Natural killer cell treated with Interleukin-12 subunit alpha and Interleukin-12 subunit beta and Interleukin-15 and Interleukin-18, amount 100 ng/mL, for 72 hours (primary cell): Measurements from ENCODE around the gene UBTD2. TPM values are rescaled to one million over a fixed set of nuclear protein-coding genes. Genes with fewer than 3 reads are reported as not detected.

Experiments
- ATAC-seq, 2 donors: fragments of 150-1000 bp; cut with Tn5 transposase in 1 of 2; sonication (Bioruptor Pico), chemical (Tn5 transposase) in 1 of 2; 2 replicates each; pipeline ENCODE4 v1.10.0; 2021
- DNase-seq: peaks from one replicate; pipeline ENCODE4 v3.0.0; 2022; ENCODE audit warnings: low spot score
- H3K27ac Mint-ChIP-seq, 2 donors: 1 replicate in 1 of 2; 2 replicates in 1 of 2; pipeline ENCODE4 v1.8.0; 2022; ENCODE audit warnings: mixed read lengths in 2 of 2, mild to moderate bottlenecking in 1 of 2, moderate library complexity in 1 of 2
- H3K27me3 Mint-ChIP-seq, 2 donors: 1 replicate in 1 of 2; 2 replicates in 1 of 2; pipeline ENCODE4 v1.8.0; 2022; ENCODE audit warnings: mixed read lengths in 2 of 2
- H3K36me3 Mint-ChIP-seq: one replicate; pipeline ENCODE4 v1.8.0; 2022; ENCODE audit warnings: mixed read lengths
- H3K4me1 Mint-ChIP-seq, 2 donors: 1 replicate in 1 of 2; 2 replicates in 1 of 2; pipeline ENCODE4 v1.8.0; 2022; ENCODE audit warnings: low read depth in 2 of 2, mixed read lengths in 2 of 2, mild to moderate bottlenecking in 1 of 2
- H3K4me3 Mint-ChIP-seq: one replicate; pipeline ENCODE4 v1.8.0; 2022; ENCODE audit warnings: mixed read lengths
- H3K9me3 Mint-ChIP-seq: 2 replicates; pipeline ENCODE4 v1.8.0; 2022; ENCODE audit warnings: mixed read lengths
- total RNA-seq, 2 donors: library from RNA; stranded (reverse); gene quantifications; one replicate each; pipeline ENCODE4 v1.2.3, GENCODE V29; 2022

UBTD2 gene
- total RNA-seq, 2 donors from 2014 or later: 4.7 to 4.9 TPM

DNA sequence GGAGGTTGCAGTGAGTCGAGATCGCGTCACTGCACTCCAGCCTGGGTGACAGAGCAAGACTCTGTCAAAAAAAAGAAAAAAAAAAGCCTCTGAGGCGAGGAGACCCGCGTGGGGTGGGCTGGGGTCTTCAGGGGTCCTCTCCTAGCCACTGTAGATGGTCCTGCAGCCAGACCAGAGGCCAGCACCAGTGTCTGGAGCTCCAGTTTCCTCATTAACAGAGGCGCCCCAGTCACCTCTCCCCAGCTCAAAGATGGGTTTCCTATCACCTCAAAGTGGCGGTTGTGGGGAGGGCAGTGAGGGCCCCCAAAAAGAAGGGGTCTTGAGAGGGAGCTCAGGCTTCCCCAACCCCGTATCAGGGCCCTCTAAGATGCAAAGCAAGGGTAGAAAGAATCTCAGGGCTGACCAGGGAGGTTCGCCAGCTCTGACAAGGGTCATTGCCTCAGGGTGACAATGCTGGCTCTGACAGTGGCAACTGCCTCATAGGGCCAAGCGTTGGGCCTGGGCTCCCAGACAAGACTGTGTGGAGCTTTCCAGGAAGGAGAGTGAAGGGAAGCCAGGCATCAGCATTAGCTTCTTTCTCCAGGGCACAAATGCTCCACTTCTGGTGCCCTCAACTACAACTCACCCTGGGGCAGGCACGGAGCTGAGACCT is 110.5 kb downstream of the UBTD2 start:
- no peaks in the 10 kb centered on the region for H3K9me3 Mint-ChIP-seq
- ATAC-seq: no peak
- peak overlapping the region; percentile 90 for H3K4me3 Mint-ChIP-seq

GRCh38 chr5:172171118-172171517 is 112.4 kb downstream of the UBTD2 start:
- Mint-ChIP-seq H3K9me3 (no peaks in the 10 kb centered on the region), H3K27me3 (no peaks in the 10 kb centered on the region), H3K27ac (peak overlapping the region; percentile 97 to 99), H3K4me1 (peaks cover 85 to 89% of the 10 kb centered on the region in 2 donors), H3K4me3 (peak overlapping the region; percentile 68), H3K36me3 (peaks cover 6% of the 10 kb centered on the region)
- DNase-seq (no peak), ATAC-seq (no peak)

More for the DNA sequence above, 110.5 kb downstream of the UBTD2 start:
- DNase-seq: no peak
- peaks cover 84 to 90% of the 10 kb centered on the region in 2 donors for H3K4me1 Mint-ChIP-seq
- H3K27me3 Mint-ChIP-seq: no peaks in the 10 kb centered on the region
- peak overlapping the region; percentile 97 to 99 for H3K27ac Mint-ChIP-seq
- peaks cover 6% of the 10 kb centered on the region for H3K36me3 Mint-ChIP-seq

DNA sequence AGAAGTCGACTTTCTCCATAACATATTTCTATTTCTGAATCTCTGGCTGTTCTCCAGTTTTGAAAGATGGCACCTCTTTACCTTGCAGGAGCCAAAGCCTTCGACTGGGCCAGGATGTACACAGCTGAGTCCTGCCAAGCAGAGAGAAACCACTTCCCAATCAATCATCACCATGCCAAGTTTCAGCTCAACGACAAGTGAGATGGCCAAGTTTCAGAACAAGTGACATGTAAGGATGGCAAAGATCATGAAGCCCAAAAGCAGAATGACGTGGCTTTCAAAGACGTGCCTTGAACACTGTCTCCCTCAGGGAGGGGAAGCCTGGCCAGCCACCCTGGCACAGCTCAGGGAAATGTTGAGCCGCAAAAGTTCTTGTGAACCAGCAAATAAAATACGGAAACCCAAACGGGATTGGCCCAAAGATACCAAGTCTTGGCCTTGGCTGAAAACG is 113.3 kb downstream of the UBTD2 start:
- H3K36me3 Mint-ChIP-seq: peaks cover 6% of the 10 kb centered on the region
- H3K4me1 Mint-ChIP-seq: peaks cover 78 to 82% of the 10 kb centered on the region in 2 donors
- peak overlapping the region; percentile 97 to 99 for H3K27ac Mint-ChIP-seq
- H3K27me3 Mint-ChIP-seq: no peaks in the 10 kb centered on the region
- peak overlapping the region; percentile 68 for H3K4me3 Mint-ChIP-seq
- ATAC-seq: peak in 1 of 2 donors; percentile 25
- no peaks in the 10 kb centered on the region for H3K9me3 Mint-ChIP-seq
- DNase-seq: no peak

DNA sequence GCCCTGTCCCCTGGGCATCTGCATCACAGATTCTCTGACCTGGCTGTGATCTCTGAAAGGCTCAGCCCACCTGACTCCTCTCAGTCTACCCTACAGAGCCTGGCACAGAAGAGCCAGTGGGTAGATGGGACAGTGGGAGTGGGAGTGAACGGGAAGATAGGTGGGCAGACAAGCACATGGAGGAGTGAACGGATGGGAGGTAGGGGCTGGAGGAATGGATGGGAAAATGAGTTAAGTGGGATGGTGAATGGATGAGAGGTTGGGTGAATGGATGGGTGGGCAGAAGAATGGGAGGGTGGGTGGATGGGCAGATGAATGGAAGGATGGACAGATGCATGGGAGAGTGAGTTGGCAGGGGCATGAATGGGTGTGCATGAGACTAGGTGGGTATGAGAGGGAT is 114.3 kb downstream of the UBTD2 start:
- H3K4me3 Mint-ChIP-seq: peak overlapping the region; percentile 68
- no peaks in the 10 kb centered on the region for H3K9me3 Mint-ChIP-seq
- H3K4me1 Mint-ChIP-seq: peaks cover 71 to 75% of the 10 kb centered on the region in 2 donors
- peaks cover 6% of the 10 kb centered on the region for H3K36me3 Mint-ChIP-seq
- no peak for ATAC-seq
- H3K27me3 Mint-ChIP-seq: no peaks in the 10 kb centered on the region
- DNase-seq: no peak
- H3K27ac Mint-ChIP-seq: peak overlapping the region; percentile 97 to 99

GRCh38 chr5:172168311-172168710 is 115.3 kb downstream of the UBTD2 start:
- Mint-ChIP-seq H3K4me1 (peaks cover 67 to 71% of the 10 kb centered on the region in 2 donors), H3K27me3 (no peaks in the 10 kb centered on the region), H3K27ac (peak overlapping the region; percentile 97 to 99), H3K4me3 (peak overlapping the region; percentile 68), H3K9me3 (no peaks in the 10 kb centered on the region), H3K36me3 (peaks cover 6% of the 10 kb centered on the region)
- DNase-seq: no peak
- peak in 1 of 2 donors; percentile 55 for ATAC-seq

GRCh38 chr5:172167895-172168294 is 115.7 kb downstream of the UBTD2 start:
- Mint-ChIP-seq H3K9me3 (no peaks in the 10 kb centered on the region), H3K36me3 (peaks cover 6% of the 10 kb centered on the region)

GRCh38 chr5:172166030-172166826 is 117.3 kb downstream of the UBTD2 start:
- Mint-ChIP-seq H3K27me3 (no peaks in the 10 kb centered on the region), H3K4me3 (no peak overlapping the region), H3K4me1 (peaks cover 66 to 71% of the 10 kb centered on the region in 2 donors), H3K36me3 (peaks cover 6% of the 10 kb centered on the region), H3K27ac (peak overlapping the region; percentile 97 to 99), H3K9me3 (no peaks in the 10 kb centered on the region)
- no peak for ATAC-seq
- no peak for DNase-seq

More at GRCh38 chr5:172167895-172168294, 115.7 kb downstream of the UBTD2 start:
- H3K27ac Mint-ChIP-seq: peak overlapping the region; percentile 97 to 99
- peak overlapping the region; percentile 68 for H3K4me3 Mint-ChIP-seq
- peaks cover 67 to 71% of the 10 kb centered on the region in 2 donors for H3K4me1 Mint-ChIP-seq
- no peak for DNase-seq
- peak in 1 of 2 donors; percentile 11 for ATAC-seq
- no peaks in the 10 kb centered on the region for H3K27me3 Mint-ChIP-seq

- peaks cover 5% of the 10 kb centered on the region for H3K36me3 Mint-ChIP-seq
- H3K4me1 Mint-ChIP-seq: peaks cover 65 to 70% of the 10 kb centered on the region in 2 donors
- H3K4me3 Mint-ChIP-seq: no peak overlapping the region
- ATAC-seq (no peak), DNase-seq (no peak)
- H3K27me3 Mint-ChIP-seq: no peaks in the 10 kb centered on the region
- no peaks in the 10 kb centered on the region for H3K9me3 Mint-ChIP-seq
- H3K27ac Mint-ChIP-seq: peak overlapping the region in 1 of 2 donors; percentile 99
These were observed 118.1 kb downstream of the UBTD2 start for GRCh38 chr5:172165465-172165864.

GRCh38 chr5:172164769-172165212 is 118.8 kb downstream of the UBTD2 start:
- H3K27ac Mint-ChIP-seq: peak overlapping the region; percentile 37 to 99
- ATAC-seq: peak in 1 of 2 donors; percentile 44
- H3K9me3 Mint-ChIP-seq: no peaks in the 10 kb centered on the region
- H3K4me1 Mint-ChIP-seq: peaks cover 65% of the 10 kb centered on the region in 2 donors
- H3K4me3 Mint-ChIP-seq: no peak overlapping the region
- no peaks in the 10 kb centered on the region for H3K36me3 Mint-ChIP-seq
- DNase-seq: no peak
- no peaks in the 10 kb centered on the region for H3K27me3 Mint-ChIP-seq

DNA sequence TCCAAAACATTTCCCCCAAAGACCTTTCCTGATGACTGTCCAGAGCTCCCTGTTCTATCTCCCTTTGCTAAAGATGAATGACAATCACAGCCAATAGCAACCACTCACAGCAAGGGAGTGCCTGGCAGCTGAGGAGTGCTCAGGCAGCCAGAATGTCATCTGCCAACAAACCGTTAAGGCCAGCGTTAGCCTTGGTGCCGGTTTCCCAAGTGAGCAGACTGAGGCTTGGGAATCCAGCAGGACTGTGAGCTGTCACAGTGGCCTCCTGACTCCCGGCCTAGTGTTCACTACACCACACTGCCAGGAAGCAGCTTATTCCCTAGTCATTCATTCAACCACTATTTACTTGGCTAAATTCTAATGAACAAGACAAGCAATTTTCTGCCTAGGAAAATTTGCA is 120.2 kb downstream of the UBTD2 start:
- H3K27me3 Mint-ChIP-seq: no peaks in the 10 kb centered on the region
- no peak for DNase-seq
- peak overlapping the region; percentile 55 to 73 for H3K27ac Mint-ChIP-seq
- ATAC-seq: no peak
- peaks cover 59 to 61% of the 10 kb centered on the region in 2 donors for H3K4me1 Mint-ChIP-seq
- H3K36me3 Mint-ChIP-seq: peaks cover 5% of the 10 kb centered on the region
- no peak overlapping the region for H3K4me3 Mint-ChIP-seq
- H3K9me3 Mint-ChIP-seq: no peaks in the 10 kb centered on the region

GRCh38 chr5:172162987-172163343 is 120.6 kb downstream of the UBTD2 start:
- Mint-ChIP-seq H3K4me3 (no peak overlapping the region), H3K36me3 (peaks cover 7% of the 10 kb centered on the region), H3K9me3 (no peaks in the 10 kb centered on the region), H3K27me3 (no peaks in the 10 kb centered on the region), H3K4me1 (peaks cover 59 to 60% of the 10 kb centered on the region in 2 donors), H3K27ac (peak overlapping the region; percentile 55 to 73)
- DNase-seq: no peak
- ATAC-seq: no peak

DNA sequence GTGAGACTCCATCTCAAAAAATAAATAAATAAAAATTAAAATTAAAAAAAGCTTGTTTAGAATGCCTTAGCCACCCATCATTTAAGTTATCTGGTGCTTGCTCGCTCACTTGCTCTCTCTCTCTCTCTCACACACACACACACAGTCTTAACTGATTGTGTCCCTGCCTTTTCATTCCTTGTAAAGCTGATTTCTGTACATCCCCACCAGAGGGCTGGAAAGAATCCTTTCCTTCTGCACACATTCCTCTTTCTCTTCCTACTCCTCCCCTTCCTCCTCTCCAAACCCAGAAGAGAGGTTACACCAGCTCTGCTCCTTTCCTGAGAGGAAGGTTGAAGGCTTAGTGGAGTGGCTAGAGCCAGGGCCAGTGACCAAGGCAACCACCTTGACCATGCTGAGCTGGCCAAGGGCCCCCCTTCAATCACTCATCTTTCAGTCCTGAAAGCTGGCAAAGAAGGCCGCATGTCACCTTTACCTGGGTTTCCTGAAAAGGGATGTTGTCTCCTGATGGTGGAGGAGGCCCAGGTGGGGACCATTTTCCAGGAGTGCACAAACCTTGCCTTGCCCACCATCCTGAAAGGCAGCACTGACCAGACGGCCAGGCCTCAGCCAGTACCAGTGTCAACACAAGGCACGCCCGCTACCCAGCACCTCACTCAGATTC is 121.1 kb downstream of the UBTD2 start:
- ATAC-seq: no peak
- H3K27me3 Mint-ChIP-seq: no peaks in the 10 kb centered on the region
- no peak overlapping the region for H3K4me3 Mint-ChIP-seq
- H3K27ac Mint-ChIP-seq: peak overlapping the region; percentile 55 to 73
- no peaks in the 10 kb centered on the region for H3K9me3 Mint-ChIP-seq
- H3K36me3 Mint-ChIP-seq: peaks cover 7% of the 10 kb centered on the region
- no peak for DNase-seq
- peaks cover 55% of the 10 kb centered on the region in 2 donors for H3K4me1 Mint-ChIP-seq

DNA sequence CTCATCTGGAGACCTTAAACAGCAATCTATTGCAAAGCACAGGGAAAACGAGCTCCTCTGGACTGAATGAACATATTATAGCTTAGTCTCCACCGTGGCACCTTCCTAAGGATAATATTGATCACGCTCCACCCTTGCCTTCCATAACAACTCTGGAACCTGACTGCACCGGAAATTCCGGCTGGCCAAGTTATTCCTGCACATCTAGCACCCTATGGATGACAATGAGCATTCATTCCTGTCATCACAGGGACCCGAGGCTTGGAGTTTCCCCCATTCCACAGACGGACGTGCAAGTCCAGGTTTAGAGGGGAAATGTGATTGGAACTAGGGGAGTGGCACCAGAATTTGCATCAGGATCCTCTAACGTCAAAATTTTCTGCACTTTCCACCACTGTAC is 123.1 kb downstream of the UBTD2 start:
- Mint-ChIP-seq H3K36me3 (peaks cover 13% of the 10 kb centered on the region), H3K27me3 (no peaks in the 10 kb centered on the region), H3K9me3 (no peaks in the 10 kb centered on the region), H3K4me1 (peaks cover 52% of the 10 kb centered on the region in 2 donors), H3K27ac (peak overlapping the region; percentile 34 to 48), H3K4me3 (peak overlapping the region; percentile 4)
- ATAC-seq: no peak
- no peak for DNase-seq
